HCT116 (cell line): Measurements from ENCODE around the gene OR2T11. TPM values are rescaled to one million over a fixed set of nuclear protein-coding genes. Genes with fewer than 3 reads are reported as not detected.
"Not testable (repeated sequence)": the region's sequence is repeated elsewhere in the genome, so short reads cannot be mapped to it uniquely, and the experiment has no call there.

ENCODE experiments used
- ATAC-seq: fragments of 200-7000 bp; cut with Tn5 transposase; 2 replicates; pipeline ENCODE4 v1.9.1; 2020; ENCODE audit warnings: mild to moderate bottlenecking, moderate library complexity
- BruUV-seq: library from RNA; stranded (reverse); fragments of 400-500 nt; replicated peaks from 2 replicates; lab custom pipeline; 2021; lab: Mats Ljungman, UMichigan
- CTCF ChIA-PET: fragments of 300-600 bp; sonication (Branson Sonifier 250); formaldehyde crosslinking; loops from one replicate; lab custom pipeline; 2021; ENCODE audit warnings: antibody characterized with exemption; lab: Charles Lee
- POLR2A ChIA-PET: fragments of 300-600, 350-600 bp; sonication (Branson Sonifier 250); formaldehyde crosslinking; loops from one replicate; lab custom pipeline; 2021; ENCODE audit warnings: antibody characterized with exemption; lab: Charles Lee
- RAD21 ChIA-PET, 2 experiments: fragments of 300-600 bp; sonication (Branson Sonifier 250); formaldehyde crosslinking; loops; one replicate each; lab custom pipeline; 2023; ENCODE audit warnings: low total read pairs in 2 of 2; ENCODE audit not compliant: uncharacterized antibody in 2 of 2, unreplicated experiment in 2 of 2, low non-redundant PET in 1 of 2; lab: Charles Lee
- DNase-seq: peaks from one replicate; pipeline ENCODE4 v3.0.0-alpha.2; 2010; ENCODE audit warnings: low read depth, low spot score
- H2AFZ ChIP-seq: fragments of 200-600 bp; shearing (Covaris generic), sonication (generic); 2 replicates; pipeline ENCODE4 v1.6.1; 2017; ENCODE audit warnings: low read depth, mixed run types, mixed read lengths, antibody characterized with exemption, low read length; ENCODE audit not compliant: poor library complexity, severe bottlenecking
- H3K27ac ChIP-seq: 2 replicates; pipeline ENCODE4 v1.5.1; 2012; ENCODE audit warnings: low read depth, low read length
- H3K27me3 ChIP-seq: fragments of 200-600 bp; sonication (generic); 2 replicates; pipeline ENCODE4 v1.6.1; 2016; ENCODE audit warnings: mixed run types, low read length, mixed read lengths; ENCODE audit not compliant: insufficient read depth
- H3K36me3 ChIP-seq, 2 experiments: fragments of 200-500 bp in 1 of 2; fragments of 200-600 bp in 1 of 2; sonication (Bioruptor generic) in 1 of 2; sonication (generic) in 1 of 2; 2 replicates each; pipeline versions ENCODE4 v1.5.1 to v1.6.1; 2014 to 2016; ENCODE audit warnings: low read length in 2 of 2, inconsistent platforms in 1 of 2, mixed read lengths in 1 of 2, mixed run types in 1 of 2; ENCODE audit not compliant: insufficient read depth in 2 of 2, control insufficient read depth in 1 of 2
- H3K4me1 ChIP-seq, 2 experiments: fragments of 200-600 bp in 1 of 2; sonication (generic) in 1 of 2; 2 replicates each; pipeline versions ENCODE4 v1.5.1 to v1.6.1; 2012 to 2017; ENCODE audit warnings: low read length in 2 of 2, inconsistent platforms in 1 of 2, mild to moderate bottlenecking in 1 of 2, mixed read lengths in 1 of 2, mixed run types in 1 of 2, moderate library complexity in 1 of 2; ENCODE audit not compliant: insufficient read depth in 2 of 2, control insufficient read depth in 1 of 2
- H3K4me2 ChIP-seq: fragments of 200-600 bp; sonication (generic); 2 replicates; pipeline ENCODE4 v1.6.1; 2017; ENCODE audit warnings: mixed run types, low read length, mixed read lengths
- H3K4me3 ChIP-seq, 2 experiments: fragments of 200-600 bp in 1 of 2; sonication (generic) in 1 of 2; replicated peaks in 1 of 2; 2 replicates each; pipeline ENCODE4 v1.5.1; 2011 to 2016; ENCODE audit warnings: low read length in 2 of 2, control low read depth in 1 of 2, low read depth in 1 of 2, mild to moderate bottlenecking in 1 of 2, mixed read lengths in 1 of 2, mixed run types in 1 of 2
- H3K79me2 ChIP-seq: fragments of 200-600 bp; sonication (generic); 2 replicates; pipeline ENCODE4 v1.6.1; 2017; ENCODE audit warnings: mild to moderate bottlenecking, mixed run types, low read length, moderate library complexity, mixed read lengths; ENCODE audit not compliant: insufficient read depth
- H3K9ac ChIP-seq: fragments of 200-600 bp; sonication (generic); 2 replicates; pipeline ENCODE4 v1.6.1; 2016; ENCODE audit warnings: low read length, mixed read lengths
- H3K9me2 ChIP-seq: fragments of 200-600 bp; sonication (generic), shearing (Covaris generic); 2 replicates; pipeline ENCODE4 v1.6.1; 2017; ENCODE audit warnings: mixed run types, mild to moderate bottlenecking, moderate library complexity; ENCODE audit not compliant: insufficient read depth
- H3K9me3 ChIP-seq, 2 experiments: fragments of 200-500 bp in 1 of 2; fragments of 200-600 bp in 1 of 2; sonication (Bioruptor generic) in 1 of 2; sonication (generic) in 1 of 2; 2 replicates each; pipeline ENCODE4 v1.6.1; 2014 to 2017; ENCODE audit warnings: low read length in 2 of 2, mixed read lengths in 2 of 2, inconsistent platforms in 1 of 2, low read depth in 1 of 2, mild to moderate bottlenecking in 1 of 2, mixed run types in 1 of 2, moderate library complexity in 1 of 2; ENCODE audit not compliant: control insufficient read depth in 1 of 2, insufficient read depth in 1 of 2
- H4K20me1 ChIP-seq: fragments of 200-600 bp; sonication (generic), shearing (Covaris generic); 2 replicates; pipeline ENCODE4 v1.6.1; 2017; ENCODE audit warnings: mixed run types, mild to moderate bottlenecking, moderate library complexity; ENCODE audit not compliant: insufficient read depth
- intact Hi-C: fragments of 100-400 bp; cut with micrococcal nuclease; formaldehyde crosslinking; loops from 2 replicates; pipeline ENCODE4 v1.10.0; 2022
- total RNA-seq: library from RNA; stranded (reverse); gene quantifications from one replicate; pipeline ENCODE4 v1.2.1, GENCODE V29; 2021; ENCODE audit not compliant: unreplicated experiment

OR2T11 gene
- total RNA-seq, 1 experiment from 2014 or later: not detected

- intact Hi-C loops, BruUV-seq, H3K4me2 ChIP-seq, H3K9me3 ChIP-seq, CTCF ChIA-PET, H4K20me1 ChIP-seq, H3K9me2 ChIP-seq, H3K4me1 ChIP-seq, H2AFZ ChIP-seq, H3K36me3 ChIP-seq, H3K27ac ChIP-seq, H3K79me2 ChIP-seq, POLR2A ChIA-PET, H3K27me3 ChIP-seq, DNase-seq, H3K4me3 ChIP-seq, ATAC-seq, RAD21 ChIA-PET, H3K9ac ChIP-seq: not testable (repeated sequence)
Observed at GRCh38 chr1:248655354-248655753, 20.5 kb upstream of the OR2T11 start, which contains the start of gene OR2T27. TSS of gene OR2T27 (minus strand) at chr1:248655528. CDS start at chr1:248650884, 4,644 bp downstream.

GRCh38 chr1:248648770-248649536 lies 14.1 kb upstream of the OR2T11 start:
- ATAC-seq, POLR2A ChIA-PET, RAD21 ChIA-PET, DNase-seq, CTCF ChIA-PET, intact Hi-C loops, BruUV-seq, H3K4me1 ChIP-seq, H3K79me2 ChIP-seq, H4K20me1 ChIP-seq, H3K9ac ChIP-seq, H3K27me3 ChIP-seq, H3K4me2 ChIP-seq, H3K9me2 ChIP-seq, H3K27ac ChIP-seq, H3K36me3 ChIP-seq, H2AFZ ChIP-seq, H3K9me3 ChIP-seq, H3K4me3 ChIP-seq: not testable (repeated sequence)

- H3K79me2 ChIP-seq, H3K27me3 ChIP-seq, BruUV-seq, CTCF ChIA-PET, ATAC-seq, H4K20me1 ChIP-seq, H3K9me2 ChIP-seq, H3K36me3 ChIP-seq, H3K9me3 ChIP-seq, RAD21 ChIA-PET, H3K27ac ChIP-seq, H2AFZ ChIP-seq, DNase-seq, POLR2A ChIA-PET, H3K4me1 ChIP-seq, intact Hi-C loops, H3K9ac ChIP-seq, H3K4me2 ChIP-seq, H3K4me3 ChIP-seq: not testable (repeated sequence)
Observed at GRCh38 chr1:248645178-248645577, 10.3 kb upstream of the OR2T11 start, which contains the start of gene OR2T35. TSS of gene OR2T35 (minus strand) at chr1:248645278. CDS start at chr1:248639258, 6,020 bp downstream.

- H3K36me3 ChIP-seq, H3K4me1 ChIP-seq, intact Hi-C loops, H3K4me2 ChIP-seq, H3K9me2 ChIP-seq, H3K27me3 ChIP-seq, H3K27ac ChIP-seq, H2AFZ ChIP-seq, POLR2A ChIA-PET, H4K20me1 ChIP-seq, ATAC-seq, BruUV-seq, DNase-seq, H3K79me2 ChIP-seq, RAD21 ChIA-PET, CTCF ChIA-PET, H3K4me3 ChIP-seq, H3K9ac ChIP-seq, H3K9me3 ChIP-seq: not testable (repeated sequence)
Observed at GRCh38 chr1:248642971-248643651, 8.2 kb upstream of the OR2T11 start.
